ENCODE data around the gene MT1X.
"Not testable (repeated sequence)": the region's sequence is repeated elsewhere in the genome, so short reads cannot be mapped to it uniquely, and the experiment has no call there.

Gene MT1X

DNA sequence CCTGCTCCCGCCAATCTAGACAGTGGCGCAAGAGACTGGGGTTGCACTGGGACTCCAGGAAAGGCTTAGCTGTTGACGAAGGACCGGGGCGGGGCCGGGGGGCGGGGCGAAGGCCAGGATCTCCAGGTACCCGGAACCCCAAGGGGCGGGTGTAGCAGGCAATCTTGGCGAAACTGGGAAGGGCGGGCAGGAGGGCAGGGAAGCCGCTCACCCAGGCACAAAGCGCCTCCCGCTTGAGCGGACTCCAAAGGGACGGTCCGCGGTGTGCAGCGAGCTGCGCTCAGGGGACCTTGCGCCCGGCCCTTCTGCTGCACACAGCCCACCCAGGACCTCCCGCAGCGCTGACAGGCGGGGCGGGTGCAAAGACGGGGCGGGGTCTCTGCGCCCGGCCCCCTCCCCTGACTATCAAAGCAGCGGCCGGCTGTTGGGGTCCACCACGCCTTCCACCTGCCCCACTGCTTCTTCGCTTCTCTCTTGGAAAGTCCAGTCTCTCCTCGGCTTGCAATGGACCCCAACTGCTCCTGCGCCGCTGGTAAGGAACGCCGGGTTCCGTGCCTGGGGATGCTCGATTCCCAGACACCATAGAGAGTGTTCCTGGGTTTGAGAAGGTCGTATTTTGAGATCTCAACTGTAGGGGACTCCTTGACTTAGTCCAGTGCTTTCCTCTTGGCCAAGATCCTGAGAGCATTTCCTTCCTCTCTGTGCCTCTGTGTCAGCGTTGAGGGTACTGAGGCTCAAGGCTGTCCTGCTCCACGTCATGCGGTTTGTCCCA, 24.5 kb upstream of the MT1X start, which contains the start of gene MT1F:
Gene MT1F, plus strand, starts transcription at position 405 of the 772 bp plus-strand sequence. Its CDS starts 100 bp downstream, at position 505.
- DNase-seq: peak; percentile 41 to 76 (median 52)

GRCh38 chr16:56658327-56658875, 23.9 kb upstream of the MT1X start:
- no peak for DNase-seq

DNA sequence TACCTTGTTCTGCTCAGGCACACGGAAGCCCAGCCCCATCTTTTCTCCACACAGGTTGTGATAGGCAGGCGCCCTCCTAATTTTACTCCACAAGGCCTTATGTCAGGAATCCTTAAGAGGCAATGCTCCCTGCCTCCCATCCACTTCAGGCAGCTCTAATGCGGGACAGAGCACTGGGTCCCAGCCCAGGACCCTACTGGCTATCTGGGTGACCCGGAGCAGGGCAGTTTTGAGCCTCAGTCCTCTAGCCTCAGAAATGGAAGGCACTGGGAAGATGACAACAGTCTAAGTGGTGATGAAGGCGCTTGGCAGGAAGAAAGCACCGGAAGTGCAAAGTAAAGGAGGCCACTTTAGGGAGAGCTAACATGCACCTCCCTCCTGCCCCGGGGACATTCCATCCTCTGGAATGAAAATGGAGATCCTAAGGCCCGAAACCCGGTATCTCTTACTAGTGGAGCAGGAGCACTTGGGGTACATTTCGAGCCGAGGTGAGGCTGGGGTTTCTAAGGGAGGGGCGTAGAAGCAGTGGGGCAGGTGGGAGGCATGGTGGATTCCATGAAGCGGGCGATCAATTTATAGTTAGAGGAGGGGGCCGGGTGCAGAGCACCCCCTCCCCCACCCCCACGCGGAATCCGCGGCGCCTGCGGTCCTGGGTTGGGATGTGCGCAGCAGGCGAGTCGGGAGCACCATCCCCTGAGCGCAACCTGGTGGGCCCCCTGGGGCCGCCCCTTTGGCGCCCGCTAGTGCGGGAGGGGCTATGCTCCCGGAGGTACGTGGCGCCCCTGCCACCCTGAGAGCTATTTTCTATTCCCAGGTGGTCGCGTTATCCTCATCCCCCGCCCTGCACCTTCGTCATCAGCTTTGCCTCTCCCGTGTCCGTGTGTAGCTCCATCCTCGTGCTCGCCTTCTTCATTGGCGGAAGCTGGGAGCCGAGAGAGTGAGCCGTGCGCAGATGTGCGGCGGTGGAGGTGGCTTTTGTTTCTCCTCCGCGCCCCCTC, 19.6 kb upstream of the MT1X start:
- peak in 1 of 5 experiments; percentile 66 for DNase-seq

DNA sequence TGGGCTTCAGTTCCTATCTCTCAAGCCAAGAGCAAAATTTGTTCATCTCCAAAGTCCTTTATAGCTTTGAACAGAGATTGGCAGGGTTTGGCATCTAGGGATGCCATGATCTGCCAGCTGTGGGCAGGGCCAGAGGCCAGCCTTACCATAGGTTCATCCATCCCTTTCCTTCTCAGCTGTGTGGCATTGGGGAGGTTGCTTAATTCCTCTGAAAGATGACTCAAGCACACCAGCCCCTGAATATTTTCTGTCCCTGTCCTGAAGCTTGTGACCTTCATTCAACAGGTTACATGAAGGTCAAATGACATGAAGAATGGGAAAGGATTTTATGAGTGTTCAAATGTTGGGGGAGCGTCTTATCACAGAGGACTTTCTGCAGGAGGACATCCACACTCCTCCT, 17.8 kb upstream of the MT1X start:
- no peak for DNase-seq

DNA sequence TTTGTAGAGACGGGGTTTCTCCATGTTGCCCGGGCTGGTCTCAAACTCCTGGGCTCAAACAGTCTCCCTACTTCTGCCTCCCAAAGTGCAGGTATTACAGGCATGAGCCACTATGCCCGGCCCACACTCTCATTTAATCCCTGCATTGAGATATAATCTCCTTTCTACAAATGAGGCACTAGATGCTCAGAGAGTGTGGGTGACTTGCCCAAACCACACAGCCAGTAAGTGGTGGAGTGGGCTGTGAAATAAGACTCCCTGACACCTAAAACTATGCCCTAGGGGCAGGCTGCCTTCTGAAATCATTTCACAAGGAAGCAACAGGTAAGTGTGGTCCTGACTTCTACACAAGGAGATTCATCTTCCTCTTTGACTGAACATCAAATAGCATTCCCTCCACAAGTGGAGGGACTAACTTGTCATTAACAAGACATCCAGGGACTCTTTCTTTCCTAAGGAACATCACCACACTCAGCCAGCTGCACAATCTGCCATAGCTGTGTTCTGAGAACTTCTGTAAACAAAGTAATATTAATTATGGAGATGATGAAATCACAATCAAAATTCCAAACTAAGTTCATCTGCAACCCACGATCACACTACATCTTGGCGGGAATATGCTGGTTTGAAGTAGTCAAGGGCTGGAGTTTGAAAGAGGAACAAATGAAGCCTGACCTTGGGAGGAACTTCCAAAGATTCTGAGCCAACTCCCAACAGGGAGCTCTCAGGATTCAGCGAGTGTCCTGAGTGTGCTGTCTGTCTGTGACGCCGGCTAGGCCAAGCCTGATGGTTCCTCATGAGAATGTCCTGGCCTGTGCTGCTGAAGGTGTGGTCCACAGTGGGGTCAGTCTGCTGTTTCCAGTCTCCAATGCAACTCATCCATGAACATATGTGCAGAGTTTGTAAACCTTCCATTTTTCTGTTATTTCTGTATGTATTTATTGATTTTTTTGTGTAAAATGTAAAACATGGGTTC, 16.7 kb upstream of the MT1X start:
- DNase-seq: peak in 1 of 5 experiments; percentile 41

DNA sequence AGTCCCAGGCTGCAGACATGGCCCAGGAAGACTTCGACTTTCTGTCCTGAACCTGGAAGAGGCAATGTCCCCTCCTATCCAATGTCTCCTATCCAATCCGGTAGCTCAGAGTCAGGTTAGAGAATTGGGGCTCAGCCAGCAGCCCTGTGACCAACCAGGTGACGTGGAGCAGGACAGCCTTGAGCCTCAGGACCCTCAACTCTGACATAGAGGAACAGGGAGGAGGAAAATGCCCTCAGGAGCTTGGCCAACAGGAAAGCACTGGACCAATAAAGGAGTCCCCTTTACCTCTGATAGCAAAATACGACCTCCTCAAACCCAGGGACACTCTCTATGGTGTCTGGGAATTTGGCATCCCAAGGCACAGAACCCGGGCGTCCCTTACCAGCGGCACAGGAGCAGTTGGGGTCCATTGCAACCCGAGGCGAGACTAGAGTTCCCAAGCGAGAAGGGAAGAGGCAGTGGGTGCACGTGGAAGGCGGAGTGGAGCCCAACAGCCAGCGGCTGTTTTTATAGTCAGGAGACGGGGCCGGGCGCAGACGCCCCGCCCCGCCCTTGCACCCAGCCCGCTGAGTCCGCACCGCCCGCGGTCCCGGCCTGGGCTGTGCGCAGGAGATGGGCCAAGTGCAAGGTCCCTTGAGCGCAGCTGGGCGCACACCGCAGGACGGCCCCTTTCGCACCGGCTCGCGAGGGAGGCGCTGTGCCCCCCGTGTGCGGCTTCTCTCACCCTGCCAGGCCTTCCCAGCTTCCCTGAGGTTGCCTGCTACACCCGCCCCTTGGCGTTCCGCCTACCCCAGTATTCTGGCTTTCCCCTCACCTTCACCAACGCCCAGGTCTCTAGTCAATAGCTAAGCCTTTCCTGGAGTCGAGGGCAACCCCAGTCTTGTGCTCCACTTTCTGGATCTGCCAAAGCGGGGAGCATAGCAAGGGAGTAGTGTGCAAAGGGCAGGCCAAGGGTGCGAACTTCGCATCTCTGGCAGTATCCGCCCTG, 14.4 kb upstream of the MT1X start, which contains the start of gene MT1G:
Gene MT1G, minus strand, starts transcription at position 485 of the 991 bp plus-strand sequence. Its CDS starts 72 bp downstream, at position 413.
- DNase-seq: peak in 1 of 5 experiments; percentile 56

GRCh38 chr16:56669005-56669839, 13.0 kb upstream of the MT1X start, which contains the start of gene MT1H:
TSS of gene MT1H (plus strand) at chr16:56669814. CDS start at chr16:56669885, 71 bp downstream.
- DNase-seq: peak in 1 of 5 experiments; percentile 34

DNA sequence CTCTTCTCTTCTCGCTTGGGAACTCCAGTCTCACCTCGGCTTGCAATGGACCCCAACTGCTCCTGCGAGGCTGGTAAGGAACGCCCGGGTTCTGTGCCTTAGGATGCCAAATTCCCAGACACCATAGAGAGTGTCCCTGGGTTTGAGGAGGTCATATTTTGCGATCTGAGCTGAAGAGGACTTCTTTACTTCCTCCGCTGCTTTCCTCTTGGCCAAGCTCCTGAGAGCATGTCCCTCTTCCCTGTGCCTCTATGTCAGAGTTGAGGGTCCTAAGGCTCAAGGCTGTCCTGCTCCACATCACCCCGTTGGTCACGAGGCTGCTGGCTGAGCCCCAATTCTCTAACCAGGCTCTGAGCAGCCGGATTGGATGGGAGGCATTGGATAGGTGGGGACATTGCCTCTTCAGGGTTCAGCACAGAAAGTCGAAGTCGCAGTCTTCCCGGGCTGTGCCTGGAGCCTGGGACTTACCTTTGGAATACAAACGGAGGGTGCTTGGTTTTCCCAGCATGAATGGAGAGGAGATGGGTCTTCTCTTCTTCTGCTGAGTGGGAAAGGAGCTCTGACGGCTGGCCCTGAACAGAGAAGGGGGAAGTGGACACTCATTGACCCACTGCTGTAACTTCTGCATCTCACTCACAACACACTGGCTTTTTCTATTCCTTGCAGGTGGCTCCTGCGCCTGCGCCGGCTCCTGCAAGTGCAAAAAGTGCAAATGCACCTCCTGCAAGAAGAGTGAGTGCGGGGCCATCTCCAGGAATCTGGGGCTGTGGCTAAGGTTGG, 12.2 kb upstream of the MT1X start:
- DNase-seq: no peak

- DNase-seq: no peak
Measured at GRCh38 chr16:56670620-56670934, 11.7 kb upstream of the MT1X start.

DNA sequence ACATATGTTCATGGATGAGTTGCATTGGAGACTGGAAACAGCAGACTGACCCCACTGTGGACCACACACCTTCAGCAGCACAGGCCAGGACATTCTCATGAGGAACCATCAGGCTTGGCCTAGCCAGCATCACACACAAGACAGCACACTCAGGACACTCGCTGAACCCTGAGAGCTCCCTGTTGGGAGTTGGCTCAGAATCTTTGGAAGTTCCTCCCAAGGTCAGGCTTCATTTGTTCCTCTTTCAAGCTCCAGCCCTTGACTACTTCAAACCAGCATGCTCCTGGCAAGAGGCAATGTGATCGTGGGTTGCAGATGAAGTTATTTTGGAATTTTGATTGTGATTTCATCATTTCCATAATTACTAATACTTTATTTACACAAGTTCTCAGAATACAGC, 10.6 kb upstream of the MT1X start:
- DNase-seq: not testable (repeated sequence)

DNA sequence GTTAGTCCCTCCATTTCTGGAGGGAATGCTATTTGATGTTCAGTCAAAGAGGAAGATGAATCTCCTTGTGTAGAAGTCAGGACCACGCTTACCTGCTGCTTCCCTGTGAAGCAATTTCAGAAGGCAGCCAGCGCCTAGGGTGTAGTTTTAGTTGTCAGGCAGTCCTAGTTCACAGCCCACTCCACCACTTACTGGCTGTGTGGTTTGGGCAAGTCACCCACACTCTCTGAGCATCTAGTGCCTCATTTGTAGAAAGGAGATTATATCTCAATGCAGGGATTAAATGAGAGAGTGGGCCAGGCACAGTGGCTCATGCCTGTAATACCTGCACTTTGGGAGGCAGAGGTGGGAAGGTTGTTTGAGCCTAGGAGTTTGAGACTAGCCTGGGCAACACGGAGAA, 10.1 kb upstream of the MT1X start:
- DNase-seq: peak in 1 of 5 experiments; percentile 29

DNA sequence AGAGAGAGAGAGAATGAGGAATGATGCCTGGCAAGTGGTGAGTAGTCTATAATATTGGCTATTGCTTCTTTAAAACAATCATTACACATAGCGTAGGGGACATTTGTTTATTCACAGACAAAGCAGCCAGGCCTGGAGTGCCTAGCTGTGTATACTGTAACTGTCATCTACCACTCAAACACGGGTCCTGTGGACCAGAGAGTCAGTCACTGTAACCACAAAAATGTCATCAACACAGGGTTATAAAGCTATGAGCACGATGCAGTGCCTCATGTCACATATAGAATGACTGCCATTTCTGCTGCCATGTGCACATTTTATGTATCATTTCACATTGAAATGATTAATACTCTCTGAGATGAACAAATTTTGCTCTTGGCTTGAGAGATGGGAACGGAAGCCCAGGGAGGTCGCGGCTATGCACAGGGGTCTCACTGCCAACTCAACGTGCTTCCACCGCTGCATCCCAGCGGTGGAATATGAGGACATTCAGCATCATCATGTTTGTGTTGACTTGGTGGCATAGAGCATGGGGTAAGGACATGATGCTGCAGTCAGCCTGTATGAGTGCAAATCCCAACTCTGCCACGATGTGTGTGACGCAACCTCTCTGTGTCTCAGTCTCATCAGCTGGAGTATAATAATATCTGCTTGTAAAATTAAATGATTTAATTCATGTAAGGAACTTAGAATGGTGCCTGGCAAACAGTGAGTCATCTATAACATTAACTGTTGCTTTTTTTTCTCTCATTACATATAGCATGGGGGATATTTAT, 9.3 kb upstream of the MT1X start:
- peak in 1 of 5 experiments; percentile 47 for DNase-seq

GRCh38 chr16:56673921-56674320, 8.3 kb upstream of the MT1X start:
- peak in 1 of 5 experiments; percentile 43 for DNase-seq

GRCh38 chr16:56674570-56674969, 7.7 kb upstream of the MT1X start:
- not testable (repeated sequence) for DNase-seq

GRCh38 chr16:56675685-56676210, 6.5 kb upstream of the MT1X start:
- DNase-seq: peak in 3 of 5 experiments; percentile 32 to 50 (median 36)

- no peak for DNase-seq
Measured at GRCh38 chr16:56677474-56677873, 4.8 kb upstream of the MT1X start.

GRCh38 chr16:56679078-56679730, 3.1 kb upstream of the MT1X start:
- no peak for DNase-seq

Measured in T-helper 2 cell (primary cell).